Aorta (tissue), 5 donors: ENCODE data around the gene SCN1B. TPM values are rescaled to one million over a fixed set of nuclear protein-coding genes. Genes with fewer than 3 reads are reported as not detected.

Source experiments
- ATAC-seq: fragments of 200-7000 bp; cut with Tn5 transposase; one replicate; pipeline ENCODE4 v1.9.1; 2022; ENCODE audit warnings: moderate library complexity; ENCODE audit not compliant: low FRiP score
- DNase-seq, 2 donors: peaks; one replicate each; pipeline ENCODE4 v3.0.0-alpha.2; 2020
- H3K27ac ChIP-seq, 2 donors: one replicate each; pipeline ENCODE4 v1.5.1; 2013; ENCODE audit warnings: low read length in 2 of 2, mild to moderate bottlenecking in 2 of 2, moderate library complexity in 2 of 2, control low read depth in 1 of 2, inconsistent platforms in 1 of 2, low read depth in 1 of 2
- H3K27me3 ChIP-seq, 2 donors: one replicate each; pipeline ENCODE4 v1.6.1; 2013; ENCODE audit warnings: control low read depth in 1 of 2, low read length in 1 of 2, mild to moderate bottlenecking in 1 of 2, moderate library complexity in 1 of 2; ENCODE audit not compliant: insufficient read depth in 2 of 2, control insufficient read depth in 1 of 2
- H3K36me3 ChIP-seq, 2 donors: one replicate each; pipeline ENCODE4 v1.6.1; 2013; ENCODE audit warnings: control low read depth in 1 of 2, low read length in 1 of 2, mild to moderate bottlenecking in 1 of 2; ENCODE audit not compliant: insufficient read depth in 2 of 2, control insufficient read depth in 1 of 2
- H3K4me1 ChIP-seq, 2 donors: one replicate each; pipeline ENCODE4 v1.6.1; 2013; ENCODE audit warnings: low read length in 2 of 2, control low read depth in 1 of 2, mild to moderate bottlenecking in 1 of 2, moderate library complexity in 1 of 2; ENCODE audit not compliant: insufficient read depth in 2 of 2, control insufficient read depth in 1 of 2
- H3K4me3 ChIP-seq, 2 donors: one replicate each; pipeline ENCODE4 v1.5.1; 2013; ENCODE audit warnings: low read length in 2 of 2, control low read depth in 1 of 2, mild to moderate bottlenecking in 1 of 2
- H3K9me3 ChIP-seq: one replicate; pipeline ENCODE4 v1.6.1; 2013; ENCODE audit warnings: mild to moderate bottlenecking, low read length; ENCODE audit not compliant: control insufficient read depth
- WGBS, 2 donors: extraction: QIAGEN DNeasy Blood & Tissue Kit; methylation state at CpG; one replicate each; pipeline ENCODE4 v1.1.7; 2013; 5-methylcytosine and 5-hydroxymethylcytosine counted together
- intact Hi-C, 2 donors: fragments of 100-400 bp; cut with DNase I; formaldehyde crosslinking; loops; one replicate each; pipeline versions ENCODE4 v1.14.2 to v1.15.0; 2022
- polyA plus RNA-seq, 2 donors: library from polyadenylated mRNA; stranded (reverse); fragments of 200-250 nt; gene quantifications; one replicate each; pipeline ENCODE4 v1.2.3, GENCODE V29; 2013
- total RNA-seq, 2 donors: library from RNA; stranded (reverse); fragmentation: NEBNext Ultra II Directional; extraction: Animal tissue kit (Norgen Biotek cat#: 25700); gene quantifications; one replicate each; pipeline ENCODE4 v1.2.1, GENCODE V29; 2021
- donor health status: healthy with polysubstance abuse.
- donor health status: Bipolar disorder and iron deficiency.
- donor health status: DM: no; HTN: no; CAD: no.
- donor health status: DM: no; HTN: no; CAD: no.
- donor health status: DM: yes; HTN: yes; CAD: no.

The SCN1B gene
- total and polyA plus RNA-seq, 4 donors: 9.9 to 21.4 (median 13.6) TPM

DNA sequence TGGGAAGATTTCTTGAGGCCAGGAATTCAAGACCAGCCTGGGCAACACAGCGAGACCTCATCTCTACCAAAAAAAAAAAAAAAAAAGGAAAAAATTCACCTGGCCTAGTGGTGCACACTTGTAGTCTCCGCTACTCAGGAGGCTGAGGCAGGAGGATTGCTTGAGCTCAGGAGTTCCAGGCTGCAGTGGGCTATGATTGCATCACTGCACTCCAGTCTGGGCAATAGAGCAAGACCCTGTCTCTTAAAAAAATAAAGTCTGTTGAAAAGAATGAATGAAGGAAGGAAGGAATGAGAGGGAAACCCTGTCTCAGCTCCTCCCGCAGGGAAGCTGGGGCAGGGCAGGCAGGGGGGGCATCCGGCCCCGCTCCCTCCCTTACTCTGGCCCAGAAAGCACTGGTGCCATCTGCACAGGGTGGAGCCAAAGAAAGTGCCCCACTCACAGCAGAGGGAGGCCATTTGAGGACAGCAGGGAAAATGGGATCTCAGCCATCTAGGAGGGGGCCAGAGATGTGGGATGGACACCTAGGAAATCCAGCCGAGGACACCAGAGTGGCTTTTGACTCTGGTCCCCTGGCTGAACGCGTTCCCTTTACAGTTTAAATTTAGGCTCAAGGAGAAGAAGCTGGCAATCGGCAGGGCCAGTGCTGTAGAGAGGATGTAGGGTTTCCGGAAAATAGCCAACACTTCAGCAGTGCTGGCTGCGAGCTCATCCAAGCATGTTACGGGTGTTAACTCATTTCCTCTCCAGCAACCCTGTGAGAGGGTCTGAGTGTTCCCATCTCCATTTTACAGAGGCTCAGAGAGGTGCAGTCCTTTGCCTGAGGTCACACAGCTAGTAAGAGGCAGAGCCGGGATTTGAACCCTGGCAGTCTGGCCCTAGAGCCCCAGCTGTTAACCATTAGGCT lies 7.7 kb downstream of the SCN1B start:
- H3K4me3 ChIP-seq: no peak overlapping the region
- H3K4me1 ChIP-seq: no peaks in the 10 kb centered on the region
- H3K27ac ChIP-seq: no peak overlapping the region
- intact Hi-C loops: no loop called here
- WGBS, 2 donors: 47 to 50% methylated on average over 13 of the region's 13 CpGs
- no peaks in the 10 kb centered on the region for H3K36me3 ChIP-seq
- ATAC-seq: no peak
- H3K27me3 ChIP-seq: no peaks in the 10 kb centered on the region
- DNase-seq: no peak
- no peaks in the 10 kb centered on the region for H3K9me3 ChIP-seq

DNA sequence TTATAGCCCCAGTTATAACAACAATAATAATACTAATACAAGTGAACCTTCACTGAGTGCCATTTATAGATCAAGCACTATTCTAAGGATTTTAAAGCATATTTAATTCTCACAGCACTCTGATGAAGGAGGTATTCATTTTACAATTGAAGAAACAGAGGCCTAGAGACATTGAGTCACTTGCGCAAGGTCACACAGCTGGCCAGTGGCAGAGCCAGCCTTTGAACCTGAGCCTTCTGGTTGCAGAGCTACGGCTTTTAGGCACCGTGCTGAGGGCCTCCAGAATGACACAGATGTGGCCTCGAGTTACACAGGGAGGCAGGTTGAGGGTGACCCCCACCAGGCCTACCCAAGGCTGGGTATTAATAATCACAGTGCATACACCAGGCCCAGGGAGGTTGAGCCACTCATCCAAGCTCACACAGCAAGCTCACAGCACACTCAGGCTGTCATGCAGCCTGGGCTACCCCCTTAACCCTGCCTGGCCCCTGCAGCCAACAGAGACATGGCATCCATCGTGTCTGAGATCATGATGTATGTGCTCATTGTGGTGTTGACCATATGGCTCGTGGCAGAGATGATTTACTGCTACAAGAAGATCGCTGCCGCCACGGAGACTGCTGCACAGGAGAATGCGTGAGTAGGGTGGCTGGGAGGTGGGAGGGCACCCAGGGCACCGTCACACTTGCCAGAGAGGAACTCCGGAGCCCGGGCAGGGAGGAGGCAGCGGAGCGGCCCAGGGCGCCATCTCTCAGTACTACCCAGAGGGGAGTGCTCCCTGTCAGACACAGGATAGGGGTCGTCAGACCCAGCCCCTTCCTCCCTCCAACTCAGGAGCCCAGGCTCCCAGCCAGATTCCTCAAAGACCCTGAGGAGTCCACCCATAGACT lies 8.6 kb downstream of the SCN1B start:
- Histone ChIP-seq H3K9me3 (no peaks in the 10 kb centered on the region), H3K36me3 (no peaks in the 10 kb centered on the region), H3K4me3 (no peak overlapping the region), H3K27ac (no peak overlapping the region), H3K4me1 (no peaks in the 10 kb centered on the region), H3K27me3 (no peaks in the 10 kb centered on the region)
- intact Hi-C loops: no loop called here
- 61% methylated on average over 16 to 17 of the region's 17 CpGs for WGBS, 2 donors
- DNase-seq (no peak), ATAC-seq (no peak)

DNA sequence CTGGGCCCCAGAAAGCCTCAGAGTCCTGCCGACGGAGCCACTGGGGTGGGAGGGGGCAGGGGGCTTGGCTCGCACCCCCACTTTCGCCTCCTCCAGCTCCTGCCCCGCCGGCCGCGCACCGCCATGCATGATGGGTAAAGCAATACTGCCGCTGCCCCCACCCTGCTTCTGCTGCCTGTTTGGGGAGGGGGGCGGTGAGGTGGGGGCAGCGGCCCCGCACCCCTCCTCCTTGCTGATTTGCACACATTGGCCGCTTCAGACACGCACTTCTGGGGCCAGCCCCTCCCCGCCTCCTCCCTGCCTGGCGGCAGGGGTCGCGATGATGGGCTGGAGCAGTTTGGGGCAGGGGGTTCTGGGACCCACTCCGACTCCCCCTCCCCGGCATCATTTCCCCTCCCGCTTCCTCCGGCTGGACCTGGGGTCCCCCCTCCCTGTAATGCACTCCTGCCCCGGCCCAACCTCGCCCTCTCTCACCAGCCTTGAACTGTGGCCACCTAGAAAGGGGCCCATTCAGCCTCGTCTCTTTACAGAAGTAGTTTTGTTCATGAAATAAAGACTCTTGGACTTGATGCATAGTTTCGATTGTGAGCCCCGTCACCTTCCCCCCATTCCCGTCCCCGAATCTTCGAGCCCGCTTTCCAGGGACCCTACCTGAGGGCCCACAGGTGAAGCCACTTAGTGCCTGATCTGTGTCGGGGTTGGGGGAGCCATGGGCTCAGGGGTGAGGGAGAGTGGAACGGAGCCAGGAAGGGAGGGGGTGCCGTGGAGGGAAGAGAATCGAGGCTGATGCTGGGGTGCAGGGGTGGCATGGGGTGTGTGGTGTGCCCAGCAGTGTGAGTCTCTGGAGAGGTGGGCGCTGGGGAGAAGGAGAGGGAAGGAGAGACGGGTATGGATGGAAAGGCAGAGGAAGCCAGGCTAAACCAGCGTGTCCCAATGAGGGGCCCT lies 9.9 kb downstream of the SCN1B start:
- H3K36me3 ChIP-seq: no peaks in the 10 kb centered on the region
- no peaks in the 10 kb centered on the region for H3K9me3 ChIP-seq
- WGBS, 2 donors: 15 to 17% methylated on average over 31 to 39 of the region's 39 CpGs
- no peaks in the 10 kb centered on the region for H3K4me1 ChIP-seq
- ATAC-seq (no peak), DNase-seq (no peak)
- intact Hi-C loops: no loop called here
- no peaks in the 10 kb centered on the region for H3K27me3 ChIP-seq
- H3K4me3 ChIP-seq: no peak overlapping the region
- H3K27ac ChIP-seq: no peak overlapping the region

DNA sequence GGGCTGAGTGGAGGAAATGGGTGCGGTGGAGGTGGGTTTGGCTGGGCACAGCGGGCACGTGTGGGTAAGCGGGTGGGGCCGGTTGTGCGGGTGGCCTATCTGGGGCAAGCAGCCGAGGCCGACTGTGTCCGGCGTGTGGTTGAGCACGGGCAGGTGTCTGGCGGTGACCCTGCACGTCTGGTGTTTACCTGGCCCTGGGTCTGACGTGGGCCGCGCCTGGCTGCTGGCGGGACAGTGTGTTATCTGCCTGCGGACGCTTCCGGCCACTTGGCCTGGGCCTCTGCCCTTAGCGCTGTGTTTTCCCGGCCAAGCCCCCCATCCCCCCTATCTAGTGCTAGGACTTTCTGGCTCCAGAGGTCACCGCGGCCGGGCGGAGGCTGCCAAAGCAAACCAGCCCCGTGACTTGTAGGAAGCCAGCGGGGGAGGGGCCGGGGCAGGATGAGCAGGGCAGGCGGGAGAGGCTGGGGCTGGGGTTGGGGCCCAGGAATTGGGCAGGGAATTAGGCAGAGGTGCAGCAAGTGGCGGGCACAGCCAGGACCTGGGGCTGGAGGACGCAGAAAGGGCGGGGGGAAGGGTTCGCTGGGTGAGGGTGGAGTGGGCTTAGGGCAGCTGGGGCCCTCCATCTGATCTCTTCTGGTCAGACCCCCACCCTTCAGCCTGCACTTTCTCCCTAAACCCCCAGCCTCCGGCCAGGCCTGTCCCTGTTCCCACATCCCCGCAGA lies 10.7 kb downstream of the SCN1B start:
- H3K36me3 ChIP-seq: no peaks in the 10 kb centered on the region
- peak; percentile 87 for ATAC-seq

DNA sequence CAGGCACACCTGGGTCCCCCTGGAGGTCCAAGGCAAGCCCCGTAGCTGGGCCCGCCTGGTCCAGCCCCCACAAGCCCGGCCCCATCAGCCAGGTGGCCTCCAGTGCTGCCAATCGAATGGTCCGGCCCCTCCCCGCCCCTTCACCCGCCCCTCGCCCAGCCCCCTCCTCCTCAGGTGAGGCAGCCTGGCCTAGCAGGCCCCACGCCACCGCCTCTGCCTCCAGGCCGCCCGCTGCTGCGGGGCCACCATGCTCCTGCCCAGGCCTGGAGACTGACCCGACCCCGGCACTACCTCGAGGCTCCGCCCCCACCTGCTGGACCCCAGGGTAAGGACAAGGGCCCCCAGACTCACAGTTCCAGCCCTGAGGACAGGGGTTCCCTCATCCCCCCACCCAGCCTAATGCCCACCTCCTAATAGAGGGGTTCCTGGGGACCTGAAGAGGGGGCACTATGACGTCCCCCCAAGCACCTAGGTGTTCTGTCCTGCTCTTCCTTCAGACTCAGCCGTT lies 11.3 kb downstream of the SCN1B start, which contains the start of gene HPN:
Gene HPN (plus strand): TSS at position 174 of the 508 bp plus-strand sequence. CDS start 786 bp downstream, outside the sequence.
- intact Hi-C loops: no loop called here
- no peaks in the 10 kb centered on the region for H3K4me1 ChIP-seq
- no peaks in the 10 kb centered on the region for H3K9me3 ChIP-seq
- no peaks in the 10 kb centered on the region for H3K27me3 ChIP-seq
- no peaks in the 10 kb centered on the region for H3K36me3 ChIP-seq
- no peak for DNase-seq
- H3K4me3 ChIP-seq: no peak within 1 kb of the TSS
- 40 to 51% methylated on average over 13 to 19 of the region's 19 CpGs for WGBS, 2 donors
- ATAC-seq: no peak
- no peak within 1 kb of the TSS for H3K27ac ChIP-seq

More for the DNA sequence above, 10.7 kb downstream of the SCN1B start:
- Histone ChIP-seq H3K9me3 (no peaks in the 10 kb centered on the region), H3K4me1 (no peaks in the 10 kb centered on the region), H3K4me3 (no peak overlapping the region), H3K27ac (no peak overlapping the region), H3K27me3 (no peaks in the 10 kb centered on the region)
- intact Hi-C loops: no loop called here
- WGBS, 2 donors: 6 to 10% methylated on average over 30 to 36 of the region's 36 CpGs
- peak; percentile 92 to 94 for DNase-seq

DNA sequence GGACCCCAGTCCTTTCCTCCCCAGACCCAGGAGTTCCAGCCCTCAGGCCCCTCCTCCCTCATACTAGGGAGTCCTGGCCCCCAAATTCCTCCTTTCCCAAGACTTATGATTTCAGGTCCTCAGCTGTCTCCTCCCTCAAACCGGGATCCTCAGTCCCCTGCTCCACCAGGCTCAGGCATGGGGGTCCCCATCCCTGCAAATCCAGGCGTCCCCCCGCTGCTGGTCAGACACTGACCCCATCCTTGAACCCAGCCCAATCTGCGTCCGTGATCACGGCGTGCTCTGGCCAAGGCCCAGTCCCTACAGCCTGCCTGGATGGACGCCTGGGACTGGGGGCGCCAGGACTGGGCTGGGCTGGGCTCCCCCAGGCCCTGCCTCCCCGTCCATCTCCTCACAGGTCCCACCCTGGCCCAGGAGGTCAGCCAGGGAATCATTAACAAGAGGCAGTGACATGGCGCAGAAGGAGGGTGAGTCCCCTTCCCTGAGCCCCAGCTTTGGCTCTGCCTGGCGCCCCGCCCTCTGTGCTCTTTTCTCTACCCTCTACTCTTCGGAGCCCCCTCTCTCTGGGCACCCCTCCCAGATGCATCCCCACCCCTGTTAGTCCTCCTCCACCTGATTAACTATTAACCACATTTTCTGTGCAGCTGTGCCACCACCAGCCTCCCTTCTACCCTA lies 11.9 kb downstream of the SCN1B start:
- ATAC-seq (no peak), DNase-seq (no peak)
- Histone ChIP-seq H3K27ac (no peak overlapping the region), H3K4me3 (no peak overlapping the region), H3K27me3 (no peaks in the 10 kb centered on the region), H3K9me3 (no peaks in the 10 kb centered on the region), H3K4me1 (no peaks in the 10 kb centered on the region), H3K36me3 (no peaks in the 10 kb centered on the region)
- WGBS, 2 donors: 73 to 82% methylated on average over 14 of the region's 14 CpGs
- intact Hi-C loops: no loop called here

DNA sequence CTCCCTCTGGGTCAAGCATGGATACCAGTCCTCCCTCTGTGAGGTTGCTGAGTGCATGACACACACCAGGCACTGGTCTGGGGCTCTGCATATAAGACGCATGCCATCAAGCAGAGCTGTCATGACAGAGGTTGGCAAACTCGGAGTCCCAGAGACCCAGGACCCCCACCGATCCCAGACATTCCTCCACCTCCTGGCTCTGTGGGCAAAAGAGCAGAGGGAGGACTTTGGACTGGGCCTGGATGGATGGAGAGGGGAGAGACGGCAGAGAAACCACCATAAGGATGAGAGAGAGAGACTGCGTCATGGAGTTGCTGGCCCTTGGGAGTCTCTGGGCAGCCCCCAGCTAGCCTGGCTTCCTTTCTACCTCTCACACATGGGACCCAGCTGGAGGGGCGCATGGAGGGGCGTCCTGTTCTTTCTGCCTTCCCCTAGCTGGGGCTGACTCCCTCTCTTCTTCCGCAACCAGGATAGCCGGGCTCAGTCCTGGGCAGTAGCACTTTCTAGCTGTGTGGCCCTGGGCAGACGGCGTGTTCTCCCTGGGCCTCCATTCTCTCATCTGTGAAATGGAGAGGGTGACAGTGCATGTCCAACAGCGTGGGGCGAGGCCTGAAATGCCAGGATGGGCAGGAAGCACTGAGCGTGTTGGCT lies 12.8 kb downstream of the SCN1B start:
- no peaks in the 10 kb centered on the region for H3K9me3 ChIP-seq

More for the DNA sequence above, 12.8 kb downstream of the SCN1B start:
- ATAC-seq (no peak), DNase-seq (no peak)
- no peaks in the 10 kb centered on the region for H3K27me3 ChIP-seq
- intact Hi-C loops: no loop called here
- H3K4me3 ChIP-seq: no peak overlapping the region
- 83 to 88% methylated on average over 14 of the region's 14 CpGs for WGBS, 2 donors
- H3K36me3 ChIP-seq: no peaks in the 10 kb centered on the region
- H3K27ac ChIP-seq: no peak overlapping the region
- no peaks in the 10 kb centered on the region for H3K4me1 ChIP-seq
